ENCODE results near the gene KRTAP5-2.

KRTAP5-2 gene

DNA sequence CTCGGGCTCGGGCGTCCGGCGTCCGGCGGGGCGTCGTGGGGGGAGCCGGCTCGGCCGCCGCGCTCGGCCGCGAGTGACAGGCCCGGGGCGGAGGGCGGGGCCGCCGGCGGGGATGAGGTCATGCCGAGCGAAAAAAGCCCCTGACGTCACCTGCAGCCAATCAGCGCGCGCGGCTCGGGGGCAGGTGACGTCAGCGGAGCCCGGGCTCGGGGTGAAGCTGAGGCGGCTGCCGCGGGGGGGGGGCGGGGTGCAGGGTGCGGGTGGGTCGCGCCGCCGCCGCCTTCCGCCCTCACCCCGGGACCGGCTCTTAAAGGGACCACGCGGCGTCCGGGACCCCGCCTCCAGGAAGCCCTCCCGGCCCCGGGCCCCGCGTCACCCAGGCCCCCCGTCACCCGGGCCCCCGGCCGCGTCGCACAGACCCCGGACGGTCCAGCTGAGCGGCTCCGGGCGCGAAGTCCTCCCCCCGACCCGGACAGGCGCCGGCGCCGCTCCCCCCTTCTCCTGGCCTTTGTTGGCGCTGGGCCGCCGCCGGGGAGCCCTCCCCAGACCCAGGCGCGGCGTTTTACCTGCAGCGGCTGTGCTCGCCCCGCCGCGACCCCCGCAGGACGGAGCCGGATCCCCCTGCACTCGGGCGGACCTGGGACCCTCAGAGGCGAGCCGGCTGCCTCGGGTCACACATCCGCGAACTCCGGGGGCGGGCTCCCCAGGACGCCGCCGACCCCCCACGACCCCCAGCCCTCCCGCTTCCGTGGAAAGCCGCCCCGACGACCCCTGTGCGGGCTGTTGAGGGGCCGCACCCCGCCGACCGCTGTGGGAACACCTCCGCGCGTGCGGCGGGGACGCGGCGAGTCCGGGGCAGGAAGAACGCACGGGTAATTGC, 25.7 kb downstream of the KRTAP5-2 start, which contains the start of gene DUSP8:
DUSP8 (minus strand) TSS at position 75 of the 880 bp plus-strand sequence. CDS start 6,445 bp downstream, outside the sequence.
- peaks cover 50% of the 10 kb centered on the region for H3K27me3 ChIP-seq (ENCODE audit: control insufficient read depth, insufficient read depth, low read length)
- H3K9ac ChIP-seq (ENCODE audit: low read depth, low read length): peak within 1 kb of the TSS; percentile 48; the same call in 1 of the 2 replicates
- H3K9me3 ChIP-seq (ENCODE audit: control insufficient read depth, insufficient read depth, low read length): no peaks in the 10 kb centered on the region
- H3K4me3 ChIP-seq (ENCODE audit: low read depth, low read length): peak within 1 kb of the TSS; percentile 60
- peaks cover 30% of the 10 kb centered on the region for H3K4me1 ChIP-seq (ENCODE audit: control insufficient read depth, insufficient read depth, low read length)
- H3K36me3 ChIP-seq (ENCODE audit: control insufficient read depth, insufficient read depth, low read length): no peaks in the 10 kb centered on the region
- peak within 1 kb of the TSS; percentile 28 for H3K27ac ChIP-seq (ENCODE audit: low read depth, low read length)

DNA sequence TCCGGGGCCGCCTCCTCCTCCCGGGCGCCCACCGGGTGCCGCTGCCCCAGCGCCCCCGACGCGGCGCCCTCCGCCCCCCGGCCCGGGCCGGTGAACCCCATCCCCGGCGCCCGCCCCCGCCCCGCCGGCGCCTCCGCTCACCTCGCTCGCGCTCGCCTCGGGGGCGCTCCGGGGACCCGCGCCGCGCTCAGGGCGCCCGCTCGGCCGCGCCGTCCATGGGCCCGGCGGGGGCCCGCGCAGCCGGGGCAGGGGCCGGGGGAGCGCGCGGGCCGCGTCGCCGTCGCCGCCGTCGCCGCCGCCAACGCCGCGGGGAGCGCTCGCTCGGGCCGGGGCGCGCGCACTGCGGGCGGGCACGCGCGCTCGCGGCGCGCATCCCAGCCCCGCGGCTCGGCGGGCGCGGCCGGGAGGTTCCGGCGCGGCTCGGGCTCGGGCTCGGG, 26.3 kb downstream of the KRTAP5-2 start:
- peaks cover 50% of the 10 kb centered on the region for H3K27me3 ChIP-seq (ENCODE audit: control insufficient read depth, insufficient read depth, low read length)
- H3K27ac ChIP-seq (ENCODE audit: low read depth, low read length): no peak overlapping the region
- H3K9me3 ChIP-seq (ENCODE audit: control insufficient read depth, insufficient read depth, low read length): no peaks in the 10 kb centered on the region
- peak overlapping the region; percentile 60; the same call in 1 of the 2 replicates for H3K4me3 ChIP-seq (ENCODE audit: low read depth, low read length)
- H3K9ac ChIP-seq (ENCODE audit: low read depth, low read length): no peak overlapping the region
- no peaks in the 10 kb centered on the region for H3K36me3 ChIP-seq (ENCODE audit: control insufficient read depth, insufficient read depth, low read length)
- peaks cover 32% of the 10 kb centered on the region for H3K4me1 ChIP-seq (ENCODE audit: control insufficient read depth, insufficient read depth, low read length)

DNA sequence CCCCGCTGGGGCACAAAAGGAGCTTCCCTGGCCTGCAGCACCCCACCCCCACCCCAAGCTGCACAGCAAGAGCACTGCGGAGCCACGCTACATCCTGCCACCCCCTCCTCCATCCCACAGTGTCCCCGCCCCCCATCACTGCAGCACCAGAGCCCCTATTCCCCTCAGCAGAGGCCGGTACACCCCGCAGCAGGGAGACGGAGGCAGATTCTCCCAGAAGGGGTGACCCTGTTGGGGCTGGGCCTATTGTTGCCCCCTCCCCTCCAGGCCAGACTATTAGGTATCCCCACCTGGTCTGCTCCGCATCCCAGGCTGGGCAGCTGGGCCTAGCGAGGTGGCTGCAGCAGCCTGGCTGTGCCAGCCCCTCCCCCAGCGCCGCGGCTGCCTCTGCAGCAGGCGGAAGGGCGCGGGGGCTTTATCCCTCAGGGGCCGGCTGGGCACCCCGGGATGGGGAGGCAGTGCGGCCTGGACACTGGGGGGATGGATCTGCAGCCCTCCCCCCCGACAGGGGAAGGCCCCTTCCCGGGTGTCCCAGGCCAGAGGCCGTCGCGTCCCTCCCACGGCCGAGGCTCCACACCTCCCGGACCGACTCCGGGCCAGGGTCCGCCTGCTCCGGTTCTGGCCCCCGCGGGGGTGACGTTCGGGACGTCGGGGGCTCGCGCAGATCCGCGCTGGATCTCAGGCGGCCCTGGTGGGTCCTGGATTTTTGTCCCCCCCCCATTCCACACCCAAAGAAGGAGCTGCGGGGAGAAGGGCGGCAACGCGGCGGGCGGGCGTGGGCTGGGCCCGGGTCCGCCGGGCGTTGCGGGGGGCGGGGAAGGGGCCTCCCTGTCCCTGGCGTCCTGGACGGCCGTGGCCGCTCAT, 27.0 kb downstream of the KRTAP5-2 start:
- peaks cover 50% of the 10 kb centered on the region for H3K27me3 ChIP-seq (ENCODE audit: control insufficient read depth, insufficient read depth, low read length)
- H3K9ac ChIP-seq (ENCODE audit: low read depth, low read length): no peak overlapping the region
- H3K36me3 ChIP-seq (ENCODE audit: control insufficient read depth, insufficient read depth, low read length): no peaks in the 10 kb centered on the region
- H3K27ac ChIP-seq (ENCODE audit: low read depth, low read length): no peak overlapping the region
- H3K9me3 ChIP-seq (ENCODE audit: control insufficient read depth, insufficient read depth, low read length): no peaks in the 10 kb centered on the region
- H3K4me1 ChIP-seq (ENCODE audit: control insufficient read depth, insufficient read depth, low read length): peaks cover 32% of the 10 kb centered on the region
- peak overlapping the region; percentile 60 for H3K4me3 ChIP-seq (ENCODE audit: low read depth, low read length)

DNA sequence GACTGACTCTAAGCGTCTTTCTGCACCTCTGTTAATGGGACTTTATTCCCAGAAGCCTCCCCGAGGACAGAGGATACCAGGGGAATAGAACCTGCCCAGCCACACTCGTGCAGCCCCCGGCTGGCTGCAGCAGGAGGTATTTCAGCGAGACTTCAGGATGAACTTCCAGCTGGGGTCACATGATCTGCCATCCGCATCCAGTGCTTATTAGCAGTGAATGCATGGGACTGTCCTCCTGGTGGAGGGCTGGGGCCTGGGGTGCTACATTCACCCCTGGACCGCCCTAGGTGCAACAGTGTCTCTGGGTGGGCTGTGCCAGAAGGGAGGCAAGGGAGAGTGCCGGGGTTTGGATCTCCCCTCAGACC, 27.6 kb downstream of the KRTAP5-2 start:
- Histone ChIP-seq H3K4me1 (ENCODE audit: control insufficient read depth, insufficient read depth, low read length) (peaks cover 32% of the 10 kb centered on the region), H3K4me3 (ENCODE audit: low read depth, low read length) (no peak overlapping the region), H3K27me3 (ENCODE audit: control insufficient read depth, insufficient read depth, low read length) (peaks cover 48% of the 10 kb centered on the region), H3K9ac (ENCODE audit: low read depth, low read length) (no peak overlapping the region), H3K9me3 (ENCODE audit: control insufficient read depth, insufficient read depth, low read length) (no peaks in the 10 kb centered on the region), H3K36me3 (ENCODE audit: control insufficient read depth, insufficient read depth, low read length) (no peaks in the 10 kb centered on the region), H3K27ac (ENCODE audit: low read depth, low read length) (no peak overlapping the region)

DNA sequence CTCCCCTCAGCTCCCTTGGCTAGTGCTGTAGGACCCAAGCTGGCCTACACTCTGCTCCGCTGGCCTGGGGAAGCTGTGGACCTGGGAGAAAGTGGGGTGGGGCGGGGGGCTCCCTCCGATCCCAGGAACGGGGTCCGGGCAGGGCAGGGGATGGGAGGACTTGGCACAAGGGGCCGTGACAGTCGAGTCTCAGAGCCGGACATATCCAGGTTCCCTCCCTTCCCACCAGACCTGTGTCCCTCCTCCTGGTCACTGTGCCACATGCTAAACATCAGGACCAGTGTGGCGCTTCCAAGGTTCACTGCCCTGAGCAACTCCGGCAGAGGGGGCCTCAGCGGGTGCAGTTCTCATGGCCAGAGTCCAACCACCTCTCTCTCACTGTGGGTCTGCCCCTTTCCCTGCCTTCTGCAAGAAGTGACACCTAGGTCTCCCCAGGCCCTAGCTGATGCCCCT, 28.1 kb downstream of the KRTAP5-2 start:
- no peak overlapping the region for H3K4me3 ChIP-seq (ENCODE audit: low read depth, low read length)
- H3K36me3 ChIP-seq (ENCODE audit: control insufficient read depth, insufficient read depth, low read length): no peaks in the 10 kb centered on the region
- H3K9ac ChIP-seq (ENCODE audit: low read depth, low read length): no peak overlapping the region
- no peak overlapping the region for H3K27ac ChIP-seq (ENCODE audit: low read depth, low read length)
- no peaks in the 10 kb centered on the region for H3K9me3 ChIP-seq (ENCODE audit: control insufficient read depth, insufficient read depth, low read length)
- H3K4me1 ChIP-seq (ENCODE audit: control insufficient read depth, insufficient read depth, low read length): peaks cover 32% of the 10 kb centered on the region
- H3K27me3 ChIP-seq (ENCODE audit: control insufficient read depth, insufficient read depth, low read length): peaks cover 43% of the 10 kb centered on the region

DNA sequence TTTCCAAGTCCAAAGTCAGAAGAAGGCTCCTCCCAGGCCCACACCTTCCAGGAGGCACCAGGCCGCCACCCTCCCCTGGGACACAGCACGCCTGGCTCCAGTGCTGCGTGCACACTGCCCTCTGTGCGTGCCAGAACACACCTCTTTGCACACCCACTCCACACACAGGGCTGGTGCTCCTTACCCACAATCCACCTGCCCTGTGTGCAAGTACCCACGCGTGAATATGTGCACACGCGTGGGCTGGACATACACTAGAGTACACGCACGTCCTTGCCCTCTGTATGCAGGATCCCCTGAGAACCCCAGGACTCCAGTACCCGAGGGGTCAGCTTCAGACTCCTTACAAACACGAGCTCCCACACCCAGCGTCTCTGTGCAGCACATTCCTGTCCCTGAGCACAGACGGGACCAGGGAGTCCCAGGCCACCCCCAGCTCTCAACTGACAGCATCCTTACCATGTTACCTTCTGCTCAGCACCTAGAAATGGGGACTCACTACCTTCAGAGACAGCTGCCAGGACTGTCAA, 28.8 kb downstream of the KRTAP5-2 start:
- Histone ChIP-seq H3K4me3 (ENCODE audit: low read depth, low read length) (no peak overlapping the region), H3K4me1 (ENCODE audit: control insufficient read depth, insufficient read depth, low read length) (peaks cover 38% of the 10 kb centered on the region), H3K9ac (ENCODE audit: low read depth, low read length) (no peak overlapping the region), H3K36me3 (ENCODE audit: control insufficient read depth, insufficient read depth, low read length) (no peaks in the 10 kb centered on the region), H3K9me3 (ENCODE audit: control insufficient read depth, insufficient read depth, low read length) (no peaks in the 10 kb centered on the region), H3K27ac (ENCODE audit: low read depth, low read length) (no peak overlapping the region), H3K27me3 (ENCODE audit: control insufficient read depth, insufficient read depth, low read length) (peaks cover 38% of the 10 kb centered on the region)

DNA sequence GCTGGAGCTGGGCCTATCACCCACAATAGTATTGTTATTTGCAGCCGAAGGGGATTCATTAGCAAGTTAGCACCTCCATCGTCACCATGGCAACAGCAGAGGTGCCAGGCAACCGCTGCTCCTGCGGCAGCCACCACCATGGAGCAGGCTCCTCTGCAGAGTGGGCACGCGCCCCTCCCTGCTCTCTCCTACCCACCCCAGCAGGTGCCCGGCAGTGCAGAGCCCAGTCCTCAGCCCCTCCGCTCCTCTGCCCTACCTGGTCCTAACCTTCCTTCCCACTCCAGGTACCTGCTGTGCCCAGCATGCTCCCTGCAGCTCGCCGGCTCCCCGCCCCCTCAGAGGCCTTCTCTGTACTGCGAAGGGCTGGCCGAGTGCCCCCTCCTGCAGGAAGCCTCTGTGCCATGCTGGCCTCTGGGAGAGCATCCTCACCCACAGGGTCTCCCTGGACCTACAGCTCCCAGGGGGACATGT, 29.6 kb downstream of the KRTAP5-2 start:
- no peaks in the 10 kb centered on the region for H3K9me3 ChIP-seq (ENCODE audit: control insufficient read depth, insufficient read depth, low read length)
- no peak overlapping the region; the same call in 1 of the 2 replicates for H3K4me3 ChIP-seq (ENCODE audit: low read depth, low read length)
- no peak overlapping the region for H3K9ac ChIP-seq (ENCODE audit: low read depth, low read length)
- H3K36me3 ChIP-seq (ENCODE audit: control insufficient read depth, insufficient read depth, low read length): no peaks in the 10 kb centered on the region
- peaks cover 34% of the 10 kb centered on the region for H3K4me1 ChIP-seq (ENCODE audit: control insufficient read depth, insufficient read depth, low read length)
- H3K27me3 ChIP-seq (ENCODE audit: control insufficient read depth, insufficient read depth, low read length): peaks cover 29% of the 10 kb centered on the region
- H3K27ac ChIP-seq (ENCODE audit: low read depth, low read length): no peak overlapping the region

DNA sequence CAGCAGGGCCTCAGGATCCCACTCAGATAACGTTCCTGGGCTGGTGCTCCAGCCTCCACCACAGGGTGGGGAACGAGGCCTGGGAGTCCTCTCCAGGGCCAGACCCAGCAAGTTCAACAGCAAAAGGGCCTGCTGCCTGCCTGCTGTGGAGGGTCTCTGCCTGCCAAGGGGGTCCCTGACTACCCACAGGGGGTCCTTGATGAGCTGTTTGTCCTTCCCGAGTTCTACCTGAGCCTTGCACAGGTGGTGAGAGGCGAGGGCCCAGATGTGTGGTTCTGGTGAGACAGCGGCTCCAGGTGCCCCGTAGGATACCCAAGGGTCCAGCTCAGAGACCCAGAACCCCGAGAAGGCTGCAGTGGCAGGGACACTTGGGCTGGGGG, 30.4 kb downstream of the KRTAP5-2 start:
- no peak overlapping the region for H3K9ac ChIP-seq (ENCODE audit: low read depth, low read length)
- H3K36me3 ChIP-seq (ENCODE audit: control insufficient read depth, insufficient read depth, low read length): 0 out of 2 replicates have a peak, but pooled peaks cover 2% of the 10 kb centered on the region
- H3K27me3 ChIP-seq (ENCODE audit: control insufficient read depth, insufficient read depth, low read length): peaks cover 22% of the 10 kb centered on the region; the same call in 1 of the 2 replicates
- H3K27ac ChIP-seq (ENCODE audit: low read depth, low read length): no peak overlapping the region
- no peaks in the 10 kb centered on the region for H3K9me3 ChIP-seq (ENCODE audit: control insufficient read depth, insufficient read depth, low read length)
- peaks cover 32% of the 10 kb centered on the region for H3K4me1 ChIP-seq (ENCODE audit: control insufficient read depth, insufficient read depth, low read length)
- no peak overlapping the region for H3K4me3 ChIP-seq (ENCODE audit: low read depth, low read length)

DNA sequence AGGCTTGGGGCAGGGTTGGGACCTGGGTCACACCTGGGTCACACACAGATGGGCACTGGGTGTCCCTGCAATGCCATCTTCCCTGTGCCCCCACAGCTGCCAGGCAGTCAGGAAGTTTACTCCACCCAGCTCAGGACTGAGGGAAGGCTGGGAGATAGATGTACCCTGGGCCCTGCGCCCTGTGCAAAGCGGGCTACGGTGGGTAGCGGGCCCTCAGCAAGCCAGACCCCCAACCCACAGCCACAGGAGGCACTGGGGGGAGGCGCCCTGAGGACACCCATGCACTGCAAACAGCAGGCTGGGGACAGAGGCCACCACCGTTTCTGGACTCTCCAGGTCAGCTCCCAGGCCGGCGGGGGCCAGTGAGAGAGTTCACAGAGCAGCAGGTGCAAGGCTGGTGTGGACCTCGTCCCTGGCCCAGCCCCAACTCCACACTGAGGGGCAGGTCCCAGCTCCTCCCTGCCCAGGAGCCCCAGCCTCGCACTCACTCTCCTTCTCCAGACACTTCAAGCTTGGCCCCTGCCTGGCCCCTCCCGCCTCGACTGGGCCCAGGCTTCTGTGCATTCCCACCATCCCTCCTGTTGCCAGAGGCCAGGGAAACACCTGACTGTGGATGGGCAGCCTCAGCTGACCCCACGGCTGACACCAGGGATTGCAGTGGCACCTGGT, 30.9 kb downstream of the KRTAP5-2 start:
- peaks cover 18% of the 10 kb centered on the region; the same call in 1 of the 2 replicates for H3K27me3 ChIP-seq (ENCODE audit: control insufficient read depth, insufficient read depth, low read length)
- no peak overlapping the region for H3K4me3 ChIP-seq (ENCODE audit: low read depth, low read length)
- H3K9me3 ChIP-seq (ENCODE audit: control insufficient read depth, insufficient read depth, low read length): no peaks in the 10 kb centered on the region
- H3K27ac ChIP-seq (ENCODE audit: low read depth, low read length): no peak overlapping the region
- 0 out of 2 replicates have a peak, but pooled peaks cover 2% of the 10 kb centered on the region for H3K36me3 ChIP-seq (ENCODE audit: control insufficient read depth, insufficient read depth, low read length)
- H3K4me1 ChIP-seq (ENCODE audit: control insufficient read depth, insufficient read depth, low read length): peaks cover 32% of the 10 kb centered on the region
- no peak overlapping the region for H3K9ac ChIP-seq (ENCODE audit: low read depth, low read length)

DNA sequence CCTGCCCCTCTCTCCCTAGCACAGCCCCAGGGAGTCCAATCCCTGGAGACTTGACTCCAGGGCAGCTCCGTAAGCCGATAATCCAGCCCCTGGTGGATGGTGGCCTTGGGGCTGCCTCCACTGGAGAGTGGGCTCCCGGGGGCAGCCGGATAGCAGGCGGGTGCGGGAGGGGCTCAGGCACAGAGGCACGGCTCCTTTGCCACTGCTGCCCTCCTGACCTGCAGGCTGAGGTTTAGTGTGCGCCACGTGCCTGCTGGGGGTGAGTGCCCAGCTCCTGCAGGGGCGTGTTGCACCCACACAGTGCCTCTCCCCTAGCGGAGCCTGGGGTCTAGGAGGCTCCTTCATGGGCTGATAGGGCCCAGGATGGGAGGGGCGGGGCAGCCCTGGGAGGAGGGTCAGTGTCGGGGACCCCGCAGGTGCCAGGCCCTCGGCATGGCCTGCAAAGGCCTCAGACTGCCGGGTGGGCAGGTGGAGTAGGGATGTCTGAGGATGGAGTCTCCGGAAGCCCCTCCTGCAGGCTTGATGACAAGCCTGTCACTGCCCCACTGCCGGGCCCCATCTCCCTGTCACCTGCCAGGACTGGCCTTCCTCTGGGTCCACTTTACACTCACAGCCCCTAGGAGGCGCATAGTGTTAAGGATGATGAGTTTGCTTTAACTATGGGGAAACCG, 31.6 kb downstream of the KRTAP5-2 start:
- H3K9ac ChIP-seq (ENCODE audit: low read depth, low read length): no peak overlapping the region
- no peaks in the 10 kb centered on the region for H3K9me3 ChIP-seq (ENCODE audit: control insufficient read depth, insufficient read depth, low read length)
- peaks cover 32% of the 10 kb centered on the region for H3K4me1 ChIP-seq (ENCODE audit: control insufficient read depth, insufficient read depth, low read length)
- 0 out of 2 replicates have a peak, but pooled peaks cover 2% of the 10 kb centered on the region for H3K36me3 ChIP-seq (ENCODE audit: control insufficient read depth, insufficient read depth, low read length)
- peaks cover 17% of the 10 kb centered on the region; the same call in 1 of the 2 replicates for H3K27me3 ChIP-seq (ENCODE audit: control insufficient read depth, insufficient read depth, low read length)
- no peak overlapping the region for H3K4me3 ChIP-seq (ENCODE audit: low read depth, low read length)
- no peak overlapping the region for H3K27ac ChIP-seq (ENCODE audit: low read depth, low read length)

All from HUES48 (cell line).